CD4-positive, alpha-beta T cell treated with Interleukin-17A for 1 hour (primary cell): ENCODE data around the gene NCOA5.

Experiments
- DNase-seq: peaks from one replicate; pipeline ENCODE4 v3.0.0-alpha.2; 2020

Gene NCOA5

DNA sequence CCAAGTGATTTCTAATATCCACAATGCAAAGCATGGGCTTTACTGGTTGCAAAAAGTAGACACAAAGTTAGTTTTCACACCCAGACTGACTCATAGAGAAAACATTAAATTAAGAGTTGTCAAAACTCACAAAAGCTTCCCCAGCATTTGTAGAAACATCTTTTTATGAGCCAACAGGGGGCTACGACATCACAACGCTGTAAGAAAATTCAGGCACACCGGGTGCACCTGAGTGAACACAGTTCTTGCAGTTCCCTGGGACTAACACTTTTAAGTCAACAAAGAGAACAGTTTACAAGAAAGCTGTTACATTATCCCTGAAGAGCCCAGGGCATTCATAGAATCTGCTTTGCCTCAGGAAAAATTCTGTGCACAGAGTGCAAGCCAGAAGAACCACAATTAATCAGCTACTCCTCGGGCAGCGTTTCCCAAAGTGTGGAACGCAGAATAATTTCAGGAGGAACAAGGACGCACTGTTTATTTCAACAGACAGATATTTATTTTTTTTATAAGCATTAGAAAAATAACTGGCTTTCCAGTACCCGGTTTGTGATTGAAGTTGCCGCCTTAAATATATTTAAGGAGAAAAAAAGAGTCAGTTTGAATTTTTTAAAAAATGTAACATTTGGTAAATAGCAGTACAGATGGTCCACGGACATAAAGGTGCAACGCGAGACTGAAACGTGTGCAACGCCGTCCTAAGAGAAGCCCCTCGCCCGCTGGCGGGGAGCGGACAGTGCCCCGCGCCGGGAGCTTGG lies 1.2 kb downstream of the NCOA5 start:
- DNase-seq, result no peak

DNA sequence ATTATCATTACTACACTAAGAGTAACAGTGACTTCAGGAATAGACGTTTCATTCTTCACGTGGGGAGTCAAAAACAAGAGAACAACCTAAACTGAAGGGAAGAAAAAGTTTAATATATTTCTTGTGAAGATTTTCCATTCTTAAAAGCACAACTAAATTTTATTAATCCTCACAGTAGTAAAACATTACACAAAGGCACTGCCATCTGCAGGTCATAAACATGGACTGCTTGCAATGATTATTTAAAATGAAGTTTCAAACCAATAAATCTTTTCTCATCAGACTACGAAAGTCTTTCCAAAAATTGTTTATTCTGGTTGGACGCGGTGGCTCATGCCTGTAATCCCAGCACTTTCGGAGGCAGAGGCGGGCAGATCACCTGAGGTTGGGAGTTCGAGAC lies 2.6 kb downstream of the NCOA5 start:
- no peak for DNase-seq

DNA sequence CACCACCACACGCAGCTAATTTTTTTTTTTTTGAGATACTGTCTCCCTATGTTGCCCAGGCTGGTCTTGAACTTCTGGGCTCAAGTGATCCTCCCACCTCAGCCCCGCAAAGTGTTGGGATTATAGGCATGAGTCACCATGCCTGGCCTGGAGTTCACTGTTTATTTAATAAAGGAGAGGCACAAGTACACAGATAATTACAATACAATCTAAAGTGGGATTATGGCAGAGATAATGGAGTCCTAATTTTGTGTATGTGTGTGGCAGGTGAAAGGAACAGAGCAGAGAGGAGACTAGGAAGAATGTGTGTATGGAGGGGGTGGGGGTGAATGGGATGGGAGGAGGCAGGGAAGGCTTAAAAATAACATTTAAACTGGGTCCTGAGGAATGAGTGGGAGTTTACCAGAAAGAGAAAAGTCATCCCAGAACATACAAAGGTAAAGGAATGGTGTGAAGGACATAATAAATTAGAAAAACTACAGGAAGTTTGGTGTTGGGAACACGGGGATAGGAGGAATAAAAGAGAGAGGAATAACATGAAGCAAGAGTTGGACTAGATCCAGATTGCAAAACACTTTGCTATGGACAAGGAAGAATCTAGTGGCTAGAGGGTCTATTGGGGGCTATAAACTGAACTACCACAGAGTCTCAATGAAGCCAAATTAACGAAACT lies 4.4 kb downstream of the NCOA5 start:
- DNase-seq, result no peak

DNA sequence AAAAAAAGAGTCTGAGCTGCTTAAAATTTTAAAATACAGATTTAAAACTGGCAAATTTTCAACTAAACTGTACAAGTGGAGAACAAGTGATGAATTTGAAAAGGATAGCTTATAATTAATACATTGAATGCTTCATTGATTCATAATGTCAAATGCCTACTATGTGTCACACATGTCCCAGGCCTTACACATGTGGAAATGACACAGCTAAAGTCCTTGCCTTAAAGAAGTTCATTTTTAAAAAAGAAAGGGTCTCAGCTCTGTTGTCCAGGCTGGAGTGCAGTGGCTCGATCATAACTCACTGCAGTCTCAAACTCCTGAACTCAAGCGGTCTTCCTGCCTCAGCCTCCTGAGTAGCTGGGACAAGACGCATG lies 5.0 kb downstream of the NCOA5 start:
- no peak for DNase-seq

DNA sequence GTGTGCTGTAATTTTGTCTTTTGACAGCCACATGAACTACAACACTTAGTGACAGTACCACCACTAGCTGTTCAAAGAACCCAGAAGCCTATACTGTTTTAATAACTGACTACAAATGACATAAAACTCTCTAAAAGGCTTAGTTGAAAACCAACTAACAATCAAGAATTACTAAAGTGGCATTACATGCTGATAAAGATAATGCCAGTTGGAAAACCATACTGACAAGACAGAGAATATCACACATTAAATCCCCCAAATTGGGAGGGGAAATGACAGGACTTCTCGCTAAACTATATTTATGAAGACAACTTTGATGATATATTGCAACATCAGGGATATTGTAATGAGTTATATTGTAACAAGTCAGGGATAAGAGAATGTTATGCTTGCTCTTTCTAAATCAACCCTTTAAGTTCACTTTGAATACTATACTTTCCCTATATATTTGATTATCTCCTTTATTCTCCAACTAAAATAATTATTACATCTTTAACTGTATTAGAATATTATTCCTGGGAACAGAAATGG lies 6.2 kb downstream of the NCOA5 start:
- no peak for DNase-seq

DNA sequence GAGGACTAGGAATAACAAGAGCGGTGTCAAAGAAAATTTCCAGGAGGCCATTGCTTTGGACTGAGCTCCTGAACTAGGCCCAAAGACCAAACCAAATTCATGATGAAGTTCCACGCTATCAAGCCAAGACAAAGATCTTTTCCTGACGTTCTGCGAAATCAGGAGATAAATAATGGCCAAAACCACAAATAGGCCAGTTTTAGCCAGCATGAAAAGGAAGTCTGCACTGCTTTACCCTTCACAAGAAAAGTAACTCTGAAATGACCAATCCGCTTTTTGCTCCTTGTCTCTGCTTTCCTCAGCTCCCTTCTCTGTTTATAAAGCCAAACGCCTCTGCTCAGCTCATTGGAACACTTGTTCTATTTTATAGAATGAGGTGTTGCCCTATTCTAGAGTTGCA lies 6.7 kb downstream of the NCOA5 start:
- DNase-seq, result no peak

DNA sequence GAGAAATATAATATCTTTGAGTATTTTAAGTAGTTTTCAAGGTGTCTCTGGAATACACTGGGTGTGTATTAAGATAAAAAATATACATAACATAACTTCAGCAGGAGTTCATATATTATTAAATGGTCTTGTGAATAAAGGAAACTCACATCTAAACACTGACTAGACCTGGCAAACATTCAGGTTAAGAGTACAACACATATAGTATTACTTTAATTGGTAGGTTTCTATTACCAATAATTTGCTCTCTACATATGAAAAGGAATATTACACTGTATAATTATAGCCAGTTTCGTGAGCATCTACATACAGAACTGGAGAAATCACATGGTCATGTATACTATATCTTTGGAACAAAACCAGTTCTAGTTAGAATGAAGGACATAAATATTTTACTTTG lies 8.7 kb downstream of the NCOA5 start:
- no peak for DNase-seq

DNA sequence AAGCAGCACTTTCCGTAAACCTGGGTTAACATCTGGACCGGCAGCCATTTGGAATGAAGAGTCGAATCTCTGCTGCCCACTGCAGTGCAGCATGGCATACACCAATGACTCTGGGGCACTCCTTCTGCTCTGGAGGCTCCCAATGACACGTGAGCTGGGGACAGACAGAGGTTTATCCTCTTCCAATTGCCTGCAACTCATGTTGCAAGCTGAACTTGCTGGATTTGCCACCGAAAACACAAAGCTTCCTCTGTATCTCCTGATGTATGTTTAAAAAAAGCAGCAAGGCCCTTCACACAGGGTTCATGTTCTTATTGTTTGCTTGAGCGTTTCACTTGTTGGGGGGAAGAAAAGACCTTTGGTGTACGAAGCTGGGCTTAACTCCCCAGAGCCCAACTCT lies 10.8 kb downstream of the NCOA5 start:
- no peak for DNase-seq

DNA sequence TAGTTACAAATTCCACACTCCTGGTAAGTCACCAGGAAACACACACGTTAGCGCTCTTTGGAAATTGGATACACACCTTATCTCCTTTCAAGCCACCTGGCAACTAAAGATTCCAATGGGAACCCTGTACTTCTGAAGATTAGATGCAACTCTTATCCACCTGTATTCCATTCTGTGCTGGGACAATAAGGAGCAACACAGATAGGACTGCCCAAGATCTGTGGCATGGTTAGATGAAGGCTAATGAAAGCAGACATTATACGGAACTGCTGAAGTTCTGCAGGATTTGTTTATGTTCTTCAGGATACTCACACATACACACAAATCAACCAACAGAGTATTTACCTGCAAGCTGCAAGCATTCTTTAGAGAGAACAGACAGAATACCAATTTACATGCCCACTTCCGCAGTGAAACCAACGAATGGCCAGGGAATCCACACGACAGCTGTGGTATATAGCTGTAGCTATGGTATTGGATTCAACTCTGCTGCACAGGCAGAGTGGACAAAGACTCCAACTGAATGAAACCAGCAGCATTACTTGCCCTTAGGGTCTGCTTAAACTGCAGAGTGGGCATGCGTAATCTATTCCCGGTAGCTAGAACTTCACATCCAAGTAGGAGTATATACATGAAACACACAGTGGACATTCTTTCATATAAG lies 12.0 kb downstream of the NCOA5 start:
- DNase-seq, result no peak

DNA sequence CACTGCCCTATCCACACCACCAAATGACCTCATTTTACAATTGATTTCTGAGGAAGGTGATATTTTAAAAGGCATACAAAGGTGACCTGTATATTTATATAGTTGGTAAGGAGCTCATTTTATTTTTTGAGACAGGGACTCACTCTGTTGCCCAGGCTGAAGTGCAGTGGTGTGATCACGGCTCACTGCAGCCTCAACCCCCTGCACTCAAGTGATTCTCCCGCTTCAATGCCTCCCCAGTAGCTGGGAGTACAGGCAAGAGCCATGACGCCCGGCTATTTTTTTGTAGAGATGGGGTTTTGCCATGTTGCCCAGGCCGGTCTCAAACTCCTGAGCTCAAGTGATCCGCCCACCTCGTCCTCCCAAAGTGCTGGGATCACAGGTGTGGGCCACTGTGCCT lies 13.0 kb downstream of the NCOA5 start:
- DNase-seq, result no peak

DNA sequence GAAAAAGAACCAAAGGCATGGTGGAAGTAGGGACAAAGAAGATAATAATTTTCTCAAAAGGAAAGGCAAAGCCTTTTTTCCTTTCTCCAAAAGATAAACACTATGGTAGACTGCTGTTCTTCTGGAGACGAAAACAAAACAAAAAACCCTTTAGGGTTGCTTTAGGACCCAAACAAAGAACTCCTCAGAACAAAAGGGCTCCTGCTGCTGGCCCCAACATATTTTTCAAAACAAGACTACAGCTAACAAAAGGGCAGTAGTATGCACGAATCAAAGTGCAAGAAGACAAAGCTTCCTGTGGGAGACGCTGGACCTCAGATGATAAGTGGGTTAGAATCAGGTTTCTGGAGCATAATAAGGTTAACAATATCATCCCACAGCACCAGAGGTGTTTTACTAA lies 15.8 kb downstream of the NCOA5 start:
- no peak for DNase-seq

DNA sequence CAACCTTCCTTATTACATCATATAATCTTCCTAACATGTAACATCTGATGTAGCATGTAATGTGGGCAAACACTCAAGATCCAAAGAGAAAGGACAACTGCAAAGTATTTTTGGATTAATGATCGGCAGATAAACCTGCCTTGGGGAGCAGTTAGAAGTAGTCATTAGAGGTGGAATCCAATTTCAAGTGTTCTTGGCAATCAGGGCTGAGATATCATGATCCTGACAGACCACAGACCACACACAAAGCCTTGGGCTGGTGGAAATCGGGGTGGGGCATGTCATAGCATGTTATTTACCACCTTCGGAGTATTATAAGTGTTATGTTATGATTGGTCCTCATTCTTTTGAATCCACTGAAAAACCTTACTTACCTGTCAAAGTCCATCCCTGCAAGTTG lies 16.3 kb downstream of the NCOA5 start:
- no peak for DNase-seq

DNA sequence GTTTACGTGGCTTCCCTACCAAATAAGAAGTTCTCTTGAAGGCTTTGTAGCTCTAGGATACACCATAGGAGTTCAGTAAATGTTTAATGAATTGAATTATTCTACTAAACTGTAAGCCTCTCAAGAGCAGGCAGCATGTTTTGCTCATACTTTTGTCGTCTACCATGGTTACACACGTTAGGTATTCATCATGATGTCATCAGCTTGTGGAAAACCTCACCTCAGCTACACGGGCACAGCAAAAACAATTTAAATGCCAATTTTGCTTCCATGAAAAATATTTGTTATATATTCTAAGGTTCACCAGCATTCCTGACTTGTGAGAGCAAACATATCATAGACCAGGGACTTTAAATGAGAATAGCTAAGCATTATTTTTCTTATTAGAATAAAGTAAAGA lies 16.7 kb downstream of the NCOA5 start:
- DNase-seq, result no peak

DNA sequence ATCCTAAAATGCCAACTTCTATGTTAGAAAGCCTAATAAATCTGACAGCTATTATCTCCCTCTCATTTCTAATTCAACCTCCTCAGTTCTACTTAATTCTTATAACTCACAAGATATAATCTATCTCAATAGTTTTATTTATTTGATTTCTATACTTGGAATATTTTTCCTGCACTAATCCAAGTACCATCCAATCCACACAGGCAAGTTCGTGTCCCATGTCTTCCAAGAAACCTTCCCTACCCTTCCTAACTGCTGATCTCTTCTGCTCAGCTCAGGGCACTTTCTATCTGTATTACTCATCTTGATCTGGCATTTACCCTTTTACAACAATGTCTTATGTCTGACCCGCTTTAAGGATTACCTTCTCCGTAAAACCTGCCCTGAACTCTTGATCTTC lies 18.2 kb downstream of the NCOA5 start:
- DNase-seq, result no peak

DNA sequence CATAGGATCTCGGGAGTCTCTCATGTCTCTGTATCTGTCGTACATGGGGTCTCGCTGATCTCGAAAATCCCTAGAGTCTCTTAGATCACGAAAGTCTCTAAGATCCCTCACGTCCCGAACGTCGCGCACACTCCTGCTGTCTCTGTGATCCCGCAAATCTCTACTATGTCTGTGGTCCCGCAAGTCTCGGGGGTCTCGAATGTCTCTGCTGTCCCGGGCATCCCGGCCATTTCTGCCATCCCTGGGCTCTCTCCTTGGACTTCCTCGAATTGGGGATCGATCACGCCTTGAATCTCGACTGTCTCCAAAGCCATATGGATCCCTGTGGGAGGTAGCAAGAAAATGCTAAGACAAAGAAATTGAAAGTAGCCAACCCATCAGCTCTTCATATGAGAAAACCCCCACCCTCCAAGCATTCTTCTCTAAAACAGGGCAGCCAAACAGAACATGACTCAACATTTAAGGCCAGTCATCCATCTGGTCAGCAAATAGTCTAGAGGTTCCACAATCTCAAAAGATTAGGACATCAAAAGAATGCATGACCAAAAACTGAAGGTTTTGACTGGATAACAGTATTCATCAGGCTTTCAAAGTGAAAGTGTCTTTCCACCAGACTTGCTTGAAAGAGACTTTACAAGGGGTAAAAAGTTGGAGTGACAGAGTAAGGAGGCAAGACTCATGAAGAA lies 19.4 kb downstream of the NCOA5 start:
- DNase-seq, result no peak

DNA sequence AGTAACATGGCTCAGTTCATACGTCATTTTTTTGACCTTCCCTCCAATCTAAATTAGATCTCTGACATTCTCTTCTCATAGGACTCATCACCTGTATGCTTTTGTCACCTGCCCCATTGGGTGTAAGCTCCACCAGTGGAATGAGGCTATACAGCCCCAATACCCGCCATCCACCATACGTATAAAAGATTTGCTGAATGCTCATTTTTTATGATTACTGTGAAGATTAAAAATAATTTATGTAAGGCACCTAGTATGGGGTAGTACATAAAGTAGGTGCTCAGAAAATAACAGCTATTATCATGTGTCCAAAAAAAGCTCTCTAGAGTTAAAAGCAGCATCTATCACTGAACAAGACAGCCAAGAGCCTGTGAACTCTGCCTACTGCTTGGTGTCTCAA lies 24.1 kb downstream of the NCOA5 start:
- DNase-seq, result no peak

DNA sequence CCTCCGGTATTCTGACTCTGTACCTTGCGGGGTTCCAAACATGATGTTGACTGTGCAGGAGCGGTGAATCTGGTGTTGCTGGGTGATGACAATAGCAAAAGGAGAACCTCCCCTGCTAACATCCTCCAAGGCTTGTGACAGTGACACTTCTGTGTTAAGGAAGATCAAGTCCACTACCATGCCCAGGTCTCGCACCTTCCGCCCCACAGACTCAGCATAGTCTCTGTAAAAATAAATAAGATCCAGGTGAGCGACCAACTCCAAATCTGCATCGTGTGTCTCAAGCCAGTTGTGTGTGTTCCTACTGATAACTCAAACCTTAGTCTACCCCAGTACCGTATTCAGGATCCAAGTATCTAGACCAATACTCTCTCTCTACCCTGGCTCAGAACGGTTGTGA lies 24.8 kb downstream of the NCOA5 start:
- no peak for DNase-seq

DNA sequence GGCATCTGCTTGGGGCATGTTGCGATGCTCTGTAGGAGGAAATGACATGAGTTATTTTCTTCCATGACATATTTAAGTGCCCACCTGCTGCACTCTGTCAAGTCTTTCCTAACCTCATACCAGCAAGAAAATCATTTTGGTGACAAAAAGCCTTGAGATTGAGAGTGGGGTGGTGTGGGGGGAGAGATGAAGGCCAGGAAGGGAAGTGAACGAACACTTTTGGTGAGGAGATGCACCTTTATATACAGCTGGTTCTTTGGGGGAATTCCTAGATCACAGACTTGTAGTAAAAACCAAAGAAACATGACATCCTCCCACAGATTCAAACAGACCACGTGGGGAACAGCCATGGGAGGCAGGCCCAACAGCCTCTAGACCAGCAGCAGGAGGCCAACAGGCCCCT lies 26.1 kb downstream of the NCOA5 start:
- no peak for DNase-seq

DNA sequence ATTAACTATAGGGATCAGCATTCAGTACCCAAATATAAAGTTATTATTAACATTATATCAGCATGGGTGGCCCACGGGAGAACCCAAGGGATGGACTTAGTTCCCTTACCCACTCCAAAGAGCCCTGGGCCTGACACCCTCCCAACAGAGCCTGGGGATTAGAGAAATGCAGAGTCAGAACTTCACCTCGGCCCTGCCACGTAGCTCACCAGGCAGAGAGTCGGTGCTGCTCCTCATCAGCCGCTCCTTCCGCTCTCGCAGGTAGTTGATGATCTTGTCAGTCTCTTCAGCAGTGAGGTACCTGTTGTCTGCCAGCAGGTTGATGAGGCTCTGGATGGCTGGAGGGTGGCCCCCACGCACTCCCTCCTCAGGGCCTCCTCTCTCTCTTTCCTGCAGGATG lies 26.6 kb downstream of the NCOA5 start:
- DNase-seq, result no peak

DNA sequence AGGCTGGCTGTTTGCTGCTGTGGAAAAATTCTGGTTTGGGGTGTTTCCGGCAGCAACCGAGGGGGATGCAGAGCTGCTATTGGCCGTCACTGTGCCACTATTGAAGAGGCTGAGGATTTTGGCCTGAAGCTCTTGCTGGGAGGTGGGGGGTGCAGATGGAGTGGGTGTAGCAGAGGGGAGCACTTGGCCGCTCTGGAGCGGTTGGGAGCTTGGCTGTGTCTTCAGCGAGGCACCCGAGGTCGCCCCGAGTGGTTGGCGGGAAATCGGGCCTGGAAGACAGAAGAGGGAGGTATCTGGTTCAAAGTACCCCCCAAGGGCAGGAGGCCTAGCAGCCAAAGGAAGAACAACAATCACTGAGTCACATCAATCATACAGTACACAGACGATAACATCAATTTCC lies 27.1 kb downstream of the NCOA5 start:
- DNase-seq, result no peak

DNA sequence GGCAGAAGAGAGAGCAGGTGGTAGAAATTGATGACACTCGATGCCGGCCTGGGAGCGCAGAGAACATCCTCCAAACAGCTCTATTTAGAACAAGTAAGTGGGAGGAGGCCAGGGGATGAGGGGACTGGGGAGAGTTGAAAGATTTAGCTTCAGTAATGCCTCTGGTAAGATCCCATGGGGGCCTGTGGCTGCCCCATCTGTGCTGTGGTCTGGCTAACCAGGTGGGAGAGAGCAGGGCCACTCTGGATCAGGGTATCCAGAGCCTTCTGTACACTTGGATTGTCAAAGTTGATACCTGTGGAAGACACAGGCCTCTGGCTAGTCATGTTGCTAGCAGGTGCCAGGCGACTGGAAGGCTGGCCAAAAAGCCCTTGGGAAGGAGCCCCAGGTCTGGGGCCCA lies 27.6 kb downstream of the NCOA5 start:
- no peak for DNase-seq

DNA sequence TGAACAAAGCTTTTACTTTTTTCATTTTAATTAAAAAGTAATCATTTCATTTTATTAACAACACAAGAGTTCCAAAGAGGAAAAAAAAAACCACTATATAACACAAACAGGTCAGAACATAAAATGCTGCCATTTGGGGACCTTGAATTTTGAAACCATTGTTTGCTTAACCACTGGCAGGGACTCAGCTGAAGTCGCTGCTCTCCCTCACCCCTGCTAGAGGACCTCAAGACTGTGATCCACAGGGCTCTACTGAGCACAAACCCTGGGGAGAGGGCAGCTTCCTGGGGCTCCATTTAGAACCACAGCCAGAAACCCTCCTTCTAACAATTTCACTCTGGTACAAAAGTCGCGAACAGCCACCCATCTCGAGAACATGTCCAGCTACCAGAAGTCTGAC lies 28.8 kb downstream of the NCOA5 start:
- no peak for DNase-seq

DNA sequence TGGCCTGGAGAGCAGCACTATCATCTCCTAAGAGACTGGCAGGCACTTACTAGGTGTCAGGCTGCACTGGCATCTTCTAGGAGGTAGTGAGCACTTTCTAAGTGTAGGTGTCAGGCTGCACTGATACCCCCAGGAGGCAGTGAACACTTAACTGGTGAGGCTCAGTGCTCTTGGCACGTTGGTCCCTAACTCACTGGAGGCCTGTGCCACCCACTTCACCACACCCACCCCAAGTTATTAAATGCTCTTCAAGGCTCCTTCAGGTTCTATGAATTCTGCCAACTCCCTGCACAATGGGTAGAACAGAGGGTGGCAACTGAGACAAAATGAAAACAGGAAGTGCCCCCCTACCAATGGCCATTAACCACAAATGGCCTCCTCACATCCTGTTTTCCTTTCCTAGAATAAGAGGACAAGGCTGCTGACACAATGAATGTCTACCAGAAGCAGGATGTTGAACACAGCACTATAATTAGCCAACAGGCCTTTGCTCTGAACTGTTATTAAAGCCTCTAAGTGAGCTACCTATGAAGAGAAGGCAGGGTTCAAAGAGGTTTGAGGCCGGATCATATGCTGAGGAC lies 29.4 kb downstream of the NCOA5 start:
- peak; percentile 34 for DNase-seq
